SJSA1 (cell line): ENCODE data around the gene RPS14. TPM values are rescaled to one million over a fixed set of nuclear protein-coding genes. Genes with fewer than 3 reads are reported as not detected.
A peak's percentile ranks its signal among the peaks of the same experiment; 100 is the strongest.

ENCODE experiments used
- DNase-seq, 2 experiments: peaks; one replicate each; pipeline ENCODE4 v3.0.0-alpha.2; 2015 to 2020; ENCODE audit warnings: low spot score in 2 of 2, low read depth in 1 of 2
- H3K27ac ChIP-seq: fragments of 250-450 bp; sonication (Bioruptor Pico); 2 replicates; pipeline ENCODE4 v1.5.1; 2020; ENCODE audit warnings: mild to moderate bottlenecking, moderate library complexity
- H3K27me3 ChIP-seq: fragments of 250-450 bp; sonication (Bioruptor Pico); replicated peaks from 2 replicates; pipeline ENCODE4 v1.5.1; 2020; ENCODE audit warnings: mild to moderate bottlenecking, moderate library complexity
- H3K36me3 ChIP-seq: fragments of 250-450 bp; sonication (Bioruptor Pico); 2 replicates; pipeline ENCODE4 v1.5.1; 2020; ENCODE audit warnings: mild to moderate bottlenecking
- H3K4me1 ChIP-seq: fragments of 250-450 bp; sonication (Bioruptor Pico); replicated peaks from 2 replicates; pipeline ENCODE4 v1.6.1; 2021; ENCODE audit warnings: mild to moderate bottlenecking
- H3K4me3 ChIP-seq: fragments of 250-450 bp; sonication (Bioruptor Pico); 2 replicates; pipeline ENCODE4 v1.5.1; 2020; ENCODE audit warnings: mild to moderate bottlenecking
- H3K9me3 ChIP-seq: fragments of 250-450 bp; sonication (Bioruptor Pico); replicated peaks from 2 replicates; pipeline ENCODE4 v1.5.1; 2020; ENCODE audit warnings: mild to moderate bottlenecking
- total RNA-seq: library from RNA; depleted of rRNA; stranded (reverse); fragments of >200 nt; shearing (Covaris generic); gene quantifications from 2 replicates; pipeline ENCODE4 v1.2.3, GENCODE V29; 2014

The RPS14 gene
- total RNA-seq, 1 experiment from 2014 or later, result 2,445 TPM

GRCh38 chr5:150400316-150401075 lies 49.0 kb downstream of the RPS14 start:
- Histone ChIP-seq H3K27me3 (no peaks in the 10 kb centered on the region), H3K4me1 (no peaks in the 10 kb centered on the region), H3K27ac (no peak overlapping the region), H3K9me3 (no peaks in the 10 kb centered on the region), H3K4me3 (no peak overlapping the region), H3K36me3 (peaks cover 71% of the 10 kb centered on the region)
- no peak for DNase-seq

DNA sequence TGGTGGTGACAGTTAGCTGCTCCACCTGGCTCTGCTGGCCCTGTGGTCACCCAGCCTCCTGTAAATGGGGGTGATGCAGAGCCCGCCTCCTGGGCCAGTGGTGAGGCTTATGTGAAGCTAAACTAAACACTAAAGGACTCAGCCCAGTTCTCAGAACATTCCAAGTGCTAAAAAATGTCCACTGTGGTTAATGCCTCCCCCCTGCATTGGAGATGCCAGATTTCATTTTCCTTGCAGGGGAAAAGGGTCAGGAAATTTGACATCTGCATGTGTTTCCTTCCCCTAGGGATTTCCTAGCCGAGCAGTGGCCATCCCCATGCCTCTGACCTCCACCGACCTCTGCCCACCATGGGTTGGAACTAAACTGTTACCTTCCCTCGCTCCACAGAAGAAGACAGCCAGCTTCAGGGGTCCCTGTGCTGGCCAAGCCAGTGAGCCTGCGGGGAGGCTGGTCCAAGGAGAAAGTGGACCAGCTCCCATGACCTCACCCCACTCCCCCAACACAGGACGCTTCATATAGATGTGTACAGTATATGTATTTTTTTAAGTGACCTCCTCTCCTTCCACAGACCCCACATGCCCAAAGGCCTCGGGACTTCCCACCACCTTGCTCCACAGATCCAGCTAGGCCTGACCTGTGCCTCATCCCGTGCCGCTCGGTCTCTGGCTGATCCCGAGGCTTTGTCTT lies 49.9 kb downstream of the RPS14 start:
- Histone ChIP-seq H3K4me3 (no peak overlapping the region), H3K27me3 (no peaks in the 10 kb centered on the region), H3K4me1 (no peaks in the 10 kb centered on the region; the same call in 1 of the 2 replicates), H3K36me3 (peaks cover 80% of the 10 kb centered on the region), H3K9me3 (no peaks in the 10 kb centered on the region), H3K27ac (no peak overlapping the region)
- DNase-seq, result no peak

DNA sequence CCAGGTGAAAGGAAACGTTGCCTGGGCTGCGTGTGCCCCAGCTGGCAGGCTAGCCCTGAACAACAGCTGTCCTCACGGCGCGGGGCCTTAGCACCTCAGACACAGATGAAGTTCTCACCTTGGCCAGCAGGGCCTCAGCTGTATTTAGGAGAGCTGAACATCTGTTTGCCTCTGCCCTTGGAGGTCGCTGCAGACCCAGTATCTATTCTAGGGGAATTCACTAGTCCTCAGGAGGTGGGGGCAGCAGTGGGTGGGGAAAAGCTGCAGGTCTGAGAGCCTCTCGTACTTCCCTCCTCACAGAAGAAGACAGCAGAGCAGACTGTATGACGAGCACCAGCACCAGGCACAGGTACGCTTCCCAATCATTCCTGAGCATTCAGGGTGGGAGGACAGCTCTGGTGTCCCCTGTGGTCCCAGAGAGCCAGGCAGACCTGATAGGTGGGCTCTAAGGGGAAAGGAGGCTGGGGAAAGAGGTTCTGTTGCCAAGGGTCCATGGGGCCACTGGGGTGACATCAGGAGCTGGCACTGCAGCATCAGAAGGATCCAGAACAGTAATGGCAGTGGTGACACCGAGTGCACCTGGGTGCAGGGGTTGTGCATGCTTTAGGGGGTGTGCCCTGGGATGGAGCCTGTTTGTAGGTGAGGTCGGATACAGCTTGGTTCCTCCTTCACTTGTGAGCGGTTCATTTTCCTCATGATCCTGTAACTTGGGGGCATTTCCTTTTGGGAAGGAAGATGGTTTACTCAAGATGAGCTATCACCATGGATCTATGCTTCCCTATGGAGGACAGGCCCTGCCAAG lies 50.6 kb downstream of the RPS14 start:
- no peaks in the 10 kb centered on the region for H3K9me3 ChIP-seq
- no peak overlapping the region for H3K4me3 ChIP-seq
- H3K4me1 ChIP-seq, result peaks cover 7% of the 10 kb centered on the region
- no peaks in the 10 kb centered on the region for H3K27me3 ChIP-seq
- no peak for DNase-seq
- no peak overlapping the region for H3K27ac ChIP-seq
- H3K36me3 ChIP-seq, result peaks cover 87% of the 10 kb centered on the region

DNA sequence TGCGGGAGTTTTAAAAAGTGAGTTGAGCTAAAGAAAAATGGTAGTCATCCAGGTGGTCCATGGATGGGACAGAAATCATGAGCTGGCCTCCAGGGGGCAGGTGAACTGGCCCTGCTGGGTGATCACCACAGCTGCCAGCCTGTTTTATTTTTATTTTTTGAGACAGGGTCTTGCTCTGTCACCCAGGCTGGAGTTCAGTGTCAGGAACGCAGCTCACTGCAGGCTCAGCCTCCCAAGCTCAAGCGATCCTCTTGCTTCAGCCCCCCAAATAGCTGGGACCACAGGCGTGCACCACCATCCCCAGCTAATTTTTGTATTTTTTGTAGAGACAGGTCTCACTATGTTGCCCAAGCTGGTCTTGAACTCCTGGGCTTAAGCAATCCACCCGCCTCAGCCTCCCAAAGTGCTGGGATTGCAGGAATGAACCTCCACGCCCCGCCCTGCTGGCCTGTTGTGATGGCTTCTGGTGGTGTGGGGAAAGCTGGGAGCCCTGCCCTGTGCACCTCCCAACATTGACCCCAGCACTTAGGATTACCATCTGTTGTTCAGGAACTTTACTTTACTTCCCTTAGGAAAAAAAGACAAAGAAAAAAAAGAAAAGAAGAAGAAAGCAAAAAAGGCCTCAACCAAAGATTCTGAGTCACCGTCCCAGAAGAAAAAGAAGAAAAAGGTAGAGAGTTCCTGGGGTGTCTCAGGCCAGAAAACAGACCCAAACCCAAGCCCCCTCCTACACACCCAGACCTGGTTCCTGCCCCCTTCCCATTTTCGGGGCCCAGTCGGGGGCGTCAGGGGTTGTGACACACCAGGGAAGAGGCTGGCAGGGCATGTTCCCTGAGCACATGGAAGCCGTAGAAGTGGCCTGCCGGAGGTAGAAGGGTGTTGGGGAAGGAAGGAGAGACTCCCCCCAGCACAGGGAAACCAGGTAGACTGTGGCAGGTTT lies 51.5 kb downstream of the RPS14 start:
- Histone ChIP-seq H3K27ac (no peak overlapping the region), H3K27me3 (no peaks in the 10 kb centered on the region), H3K36me3 (peaks cover 93% of the 10 kb centered on the region), H3K4me1 (peaks cover 11% of the 10 kb centered on the region), H3K9me3 (no peaks in the 10 kb centered on the region), H3K4me3 (no peak overlapping the region)
- no peak for DNase-seq

GRCh38 chr5:150397146-150397781 lies 52.3 kb downstream of the RPS14 start:
- Histone ChIP-seq H3K27me3 (no peaks in the 10 kb centered on the region), H3K4me3 (no peak overlapping the region), H3K36me3 (peaks cover 93% of the 10 kb centered on the region), H3K27ac (no peak overlapping the region), H3K9me3 (no peaks in the 10 kb centered on the region), H3K4me1 (peaks cover 11% of the 10 kb centered on the region)
- peak in 1 of 2 experiments; percentile 53 for DNase-seq

DNA sequence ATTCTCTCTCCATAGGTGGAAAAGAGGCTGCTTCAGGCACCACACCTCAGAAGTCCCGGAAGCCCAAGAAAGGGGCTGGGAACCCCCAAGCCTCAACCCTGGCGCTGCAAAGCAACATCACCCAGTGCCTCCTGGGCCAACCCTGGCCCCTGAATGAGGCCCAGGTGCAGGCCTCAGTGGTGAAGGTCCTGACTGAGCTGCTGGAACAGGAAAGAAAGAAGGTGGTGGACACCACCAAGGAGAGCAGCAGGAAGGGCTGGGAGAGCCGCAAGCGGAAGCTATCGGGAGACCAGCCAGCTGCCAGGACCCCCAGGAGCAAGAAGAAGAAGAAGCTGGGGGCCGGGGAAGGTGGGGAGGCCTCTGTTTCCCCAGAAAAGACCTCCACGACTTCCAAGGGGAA lies 53.3 kb downstream of the RPS14 start:
- Histone ChIP-seq H3K4me3 (no peak overlapping the region), H3K27me3 (no peaks in the 10 kb centered on the region), H3K36me3 (peaks cover 96% of the 10 kb centered on the region), H3K4me1 (peaks cover 11% of the 10 kb centered on the region), H3K9me3 (no peaks in the 10 kb centered on the region), H3K27ac (no peak overlapping the region)
- DNase-seq, result no peak

DNA sequence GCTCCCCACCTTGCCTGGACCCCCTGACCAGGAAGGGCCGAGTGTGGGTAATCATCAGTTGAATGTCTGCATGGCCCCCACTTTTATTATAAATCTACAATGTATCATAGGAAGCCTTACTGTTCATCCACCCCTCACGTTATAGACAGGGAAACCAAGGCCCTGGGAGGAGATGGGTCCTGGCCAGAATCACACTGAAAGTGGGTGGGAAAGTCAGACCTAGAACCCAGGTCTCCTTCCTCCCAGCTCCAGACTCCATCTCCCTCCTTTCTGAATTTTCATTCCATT lies 53.9 kb downstream of the RPS14 start:
- Histone ChIP-seq H3K4me3 (no peak overlapping the region), H3K4me1 (peaks cover 11% of the 10 kb centered on the region), H3K27me3 (no peaks in the 10 kb centered on the region), H3K27ac (no peak overlapping the region), H3K9me3 (no peaks in the 10 kb centered on the region), H3K36me3 (peaks cover 96% of the 10 kb centered on the region)
- DNase-seq, result no peak

DNA sequence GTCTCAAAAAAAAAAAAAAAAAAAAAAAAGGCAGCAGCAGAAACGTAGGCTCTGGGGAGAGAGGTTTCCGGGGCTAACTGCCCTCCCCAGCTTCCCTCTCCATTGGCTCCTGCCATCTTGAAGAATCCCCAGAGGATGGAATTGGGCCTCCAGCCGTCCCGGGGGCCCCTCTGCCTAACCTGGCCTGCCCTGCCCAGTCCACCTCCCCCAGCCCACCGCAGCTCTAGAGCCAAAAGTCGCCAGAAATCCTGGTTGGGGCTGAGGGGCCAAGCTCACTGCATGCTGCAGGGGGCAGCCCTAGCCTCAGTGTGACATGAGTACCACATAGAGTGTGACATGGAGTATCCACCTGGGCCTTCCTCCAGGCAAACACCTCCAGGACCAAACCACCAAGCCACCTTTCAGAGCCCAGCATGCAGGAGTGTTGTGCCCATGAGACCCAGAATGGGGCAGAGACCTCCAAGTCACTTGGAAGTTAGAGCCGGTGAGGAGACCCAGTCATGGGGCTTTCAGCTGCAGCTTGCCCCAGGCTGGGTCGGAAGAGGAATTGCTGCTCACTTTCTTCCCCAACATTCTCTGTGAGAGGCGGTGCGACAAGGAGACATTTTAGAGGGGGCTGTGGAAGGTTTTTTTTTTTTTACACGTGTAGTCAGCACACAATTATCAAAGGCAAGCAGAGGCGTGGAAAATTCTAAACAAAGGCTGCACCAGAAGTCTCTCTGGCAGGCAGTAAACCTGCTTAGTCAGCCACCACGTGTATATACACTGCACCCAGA lies 54.4 kb downstream of the RPS14 start:
- H3K36me3 ChIP-seq, result peaks cover 94% of the 10 kb centered on the region
- no peak for DNase-seq

GRCh38 chr5:150394131-150394530 lies 55.4 kb downstream of the RPS14 start:
- H3K9me3 ChIP-seq, result no peaks in the 10 kb centered on the region
- peak; percentile 63 to 81 for DNase-seq
- H3K4me1 ChIP-seq, result peaks cover 11% of the 10 kb centered on the region
- H3K4me3 ChIP-seq, result no peak overlapping the region
- H3K27me3 ChIP-seq, result no peaks in the 10 kb centered on the region
- H3K27ac ChIP-seq, result peak overlapping the region; percentile 22; the same call in 1 of the 2 replicates
- peaks cover 96% of the 10 kb centered on the region for H3K36me3 ChIP-seq

More for the DNA sequence above, 54.4 kb downstream of the RPS14 start:
- H3K27me3 ChIP-seq, result no peaks in the 10 kb centered on the region
- no peaks in the 10 kb centered on the region for H3K9me3 ChIP-seq
- H3K4me1 ChIP-seq, result peaks cover 11% of the 10 kb centered on the region
- no peak overlapping the region for H3K27ac ChIP-seq
- no peak overlapping the region for H3K4me3 ChIP-seq

DNA sequence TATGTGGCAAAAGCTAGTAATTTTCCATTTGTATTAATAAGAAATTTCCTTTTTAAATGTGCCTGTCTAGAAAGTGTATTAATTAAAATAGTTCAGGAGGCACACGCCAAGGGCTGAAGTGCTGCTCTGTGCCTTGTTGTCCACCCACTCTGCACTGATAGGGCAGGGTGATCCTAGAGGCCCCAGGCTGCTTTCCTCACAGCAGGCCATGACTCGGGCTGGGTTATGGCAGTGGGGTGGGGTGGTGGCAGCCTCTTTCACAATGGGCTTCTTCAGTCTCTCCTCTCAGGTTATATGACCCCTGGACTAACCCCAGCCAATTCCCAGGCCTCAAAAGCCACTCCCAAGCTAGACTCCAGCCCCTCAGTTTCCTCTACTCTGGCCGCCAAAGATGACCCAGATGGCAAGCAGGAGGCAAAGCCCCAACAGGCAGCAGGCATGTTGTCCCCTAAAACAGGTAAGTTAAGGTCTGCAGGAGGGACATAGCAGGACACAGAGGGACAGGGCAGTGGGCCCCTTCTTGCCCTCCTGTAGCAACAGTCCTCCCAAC lies 56.4 kb downstream of the RPS14 start:
- Histone ChIP-seq H3K9me3 (no peaks in the 10 kb centered on the region), H3K27ac (no peak overlapping the region), H3K27me3 (no peaks in the 10 kb centered on the region), H3K4me3 (no peak overlapping the region), H3K4me1 (peaks cover 11% of the 10 kb centered on the region), H3K36me3 (peaks cover 96% of the 10 kb centered on the region)
- DNase-seq, result no peak

DNA sequence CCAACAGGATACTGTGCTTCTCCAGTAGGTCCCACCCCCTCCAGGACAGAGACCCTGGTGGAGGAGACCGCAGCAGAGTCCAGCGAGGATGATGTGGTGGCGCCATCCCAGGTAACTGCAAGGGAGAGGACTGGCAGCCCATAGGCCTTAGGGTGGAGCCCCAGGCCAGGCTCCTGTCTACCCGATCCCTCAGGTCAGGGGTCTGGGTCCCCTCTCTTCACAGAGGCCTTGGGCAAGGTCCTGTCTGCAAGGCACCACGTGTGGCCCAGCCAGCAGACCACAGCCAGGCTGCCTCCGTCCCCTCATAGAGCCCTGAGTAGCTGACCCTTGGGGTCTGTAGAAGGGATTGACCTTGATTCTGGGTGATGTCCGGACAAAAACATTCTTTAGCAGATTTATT lies 56.9 kb downstream of the RPS14 start:
- H3K36me3 ChIP-seq, result peaks cover 96% of the 10 kb centered on the region
- H3K27ac ChIP-seq, result no peak overlapping the region
- H3K9me3 ChIP-seq, result no peaks in the 10 kb centered on the region
- H3K4me3 ChIP-seq, result no peak overlapping the region
- H3K27me3 ChIP-seq, result no peaks in the 10 kb centered on the region
- no peak for DNase-seq
- peaks cover 11% of the 10 kb centered on the region for H3K4me1 ChIP-seq
